ENCODE measurements around the gene SKAP1. TPM values are rescaled to one million over a fixed set of nuclear protein-coding genes. Genes with fewer than 3 reads are reported as not detected.
"Not testable (repeated sequence)": the region's sequence is repeated elsewhere in the genome, so short reads cannot be mapped to it uniquely, and the experiment has no call there.

SKAP1 gene
- total and polyA plus RNA-seq, 2 donors (not counting 1 experiment from before 2014, with no cell fraction given) = not detected

- H3K9me3 ChIP-seq (ENCODE audit: control insufficient read depth, insufficient read depth, low read depth, low read length) = no peaks in the 10 kb centered on the region
- H2AFZ ChIP-seq (ENCODE audit: low read length) = no peak overlapping the region
- H3K36me3 ChIP-seq (ENCODE audit: control insufficient read depth, insufficient read depth, low read length) = no peaks in the 10 kb centered on the region
- DNase-seq (ENCODE audit: low read depth in 2 of 2) = no peak
- H3K4me1 ChIP-seq (ENCODE audit: control insufficient read depth, extremely low read depth, insufficient read depth, low read length) = no peaks in the 10 kb centered on the region
- no peaks in the 10 kb centered on the region for H3K79me2 ChIP-seq (ENCODE audit: control insufficient read depth, insufficient read depth, low read length)
- H3K4me3 ChIP-seq (replicated peaks in 1 of 4; ENCODE audit: control extremely low read depth in 1 of 4, insufficient read depth in 1 of 4, low read depth in 3 of 4, low read length in 4 of 4) = no peak overlapping the region
- no peak overlapping the region for H3K27ac ChIP-seq (ENCODE audit: insufficient read depth, low read length)
- no peaks in the 10 kb centered on the region for H4K20me1 ChIP-seq (ENCODE audit: control insufficient read depth, extremely low read depth, insufficient read depth, low read length)
- TF ChIP-seq, protein P1, sequence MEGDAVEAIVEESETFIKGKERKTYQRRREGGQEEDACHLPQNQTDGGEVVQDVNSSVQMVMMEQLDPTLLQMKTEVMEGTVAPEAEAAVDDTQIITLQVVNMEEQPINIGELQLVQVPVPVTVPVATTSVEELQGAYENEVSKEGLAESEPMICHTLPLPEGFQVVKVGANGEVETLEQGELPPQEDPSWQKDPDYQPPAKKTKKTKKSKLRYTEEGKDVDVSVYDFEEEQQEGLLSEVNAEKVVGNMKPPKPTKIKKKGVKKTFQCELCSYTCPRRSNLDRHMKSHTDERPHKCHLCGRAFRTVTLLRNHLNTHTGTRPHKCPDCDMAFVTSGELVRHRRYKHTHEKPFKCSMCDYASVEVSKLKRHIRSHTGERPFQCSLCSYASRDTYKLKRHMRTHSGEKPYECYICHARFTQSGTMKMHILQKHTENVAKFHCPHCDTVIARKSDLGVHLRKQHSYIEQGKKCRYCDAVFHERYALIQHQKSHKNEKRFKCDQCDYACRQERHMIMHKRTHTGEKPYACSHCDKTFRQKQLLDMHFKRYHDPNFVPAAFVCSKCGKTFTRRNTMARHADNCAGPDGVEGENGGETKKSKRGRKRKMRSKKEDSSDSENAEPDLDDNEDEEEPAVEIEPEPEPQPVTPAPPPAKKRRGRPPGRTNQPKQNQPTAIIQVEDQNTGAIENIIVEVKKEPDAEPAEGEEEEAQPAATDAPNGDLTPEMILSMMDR (conservative IDR thresholded peaks at IDR 0.05 in 1 of 2, IDR thresholded peaks at IDR 0.05 in 1 of 2; ENCODE audit: low read depth in 1 of 2, low read length in 2 of 2) = no peak
- no peak for TF ChIP-seq EZH2 (IDR thresholded peaks at IDR 0.05; ENCODE audit: low read length, missing control alignments)
- no peak overlapping the region for H3K9ac ChIP-seq (ENCODE audit: insufficient read depth, low read length)
- no peaks in the 10 kb centered on the region for H3K27me3 ChIP-seq (ENCODE audit: control insufficient read depth, insufficient read depth, low read length)
- no peak overlapping the region for H3K4me2 ChIP-seq (ENCODE audit: extremely low read depth, insufficient read depth, low read length)
These were observed 85.8 kb downstream of the SKAP1 start for GRCh38 chr17:48344251-48344650.

- DNase-seq (ENCODE audit: low read depth in 2 of 2) = no peak
- H3K27me3 ChIP-seq (ENCODE audit: control insufficient read depth, insufficient read depth, low read length) = no peaks in the 10 kb centered on the region
These were observed 89.1 kb downstream of the SKAP1 start for GRCh38 chr17:48340916-48341315.

DNA sequence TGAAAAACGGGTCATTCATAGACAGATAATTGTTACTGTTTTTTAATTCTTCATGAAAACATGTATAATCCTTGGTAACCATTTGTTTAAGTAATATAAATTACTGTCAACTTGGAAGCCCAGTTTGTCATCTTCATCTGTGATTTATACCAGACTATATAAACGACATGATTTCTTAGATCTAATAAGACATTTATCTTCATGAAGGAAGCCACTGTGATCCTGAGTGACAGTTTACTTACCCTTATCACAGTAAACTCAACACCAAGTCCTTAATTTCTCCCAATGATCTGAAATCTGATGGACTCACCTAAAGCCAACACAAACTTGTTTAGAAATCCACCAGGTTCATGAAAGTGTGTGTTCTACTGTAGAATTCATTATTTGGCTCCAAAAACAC, 91.3 kb downstream of the SKAP1 start:
- H4K20me1 ChIP-seq (ENCODE audit: control insufficient read depth, extremely low read depth, insufficient read depth, low read length) = no peaks in the 10 kb centered on the region
- H3K4me3 ChIP-seq (replicated peaks in 1 of 4; ENCODE audit: control extremely low read depth in 1 of 4, insufficient read depth in 1 of 4, low read depth in 3 of 4, low read length in 4 of 4) = no peak overlapping the region
- H3K9ac ChIP-seq (ENCODE audit: insufficient read depth, low read length) = no peak overlapping the region
- no peak overlapping the region for H3K4me2 ChIP-seq (ENCODE audit: extremely low read depth, insufficient read depth, low read length)
- H3K27me3 ChIP-seq (ENCODE audit: control insufficient read depth, insufficient read depth, low read length) = no peaks in the 10 kb centered on the region
- no peaks in the 10 kb centered on the region for H3K9me3 ChIP-seq (ENCODE audit: control insufficient read depth, insufficient read depth, low read depth, low read length)
- no peak for DNase-seq (ENCODE audit: low read depth in 2 of 2)
- TF ChIP-seq, protein P1 (conservative IDR thresholded peaks at IDR 0.05 in 1 of 2, IDR thresholded peaks at IDR 0.05 in 1 of 2; ENCODE audit: low read depth in 1 of 2, low read length in 2 of 2) = no peak
- H3K36me3 ChIP-seq (ENCODE audit: control insufficient read depth, insufficient read depth, low read length) = no peaks in the 10 kb centered on the region
- no peaks in the 10 kb centered on the region for H3K4me1 ChIP-seq (ENCODE audit: control insufficient read depth, extremely low read depth, insufficient read depth, low read length)
- no peak overlapping the region for H2AFZ ChIP-seq (ENCODE audit: low read length)
- H3K27ac ChIP-seq (ENCODE audit: insufficient read depth, low read length) = no peak overlapping the region
- no peaks in the 10 kb centered on the region for H3K79me2 ChIP-seq (ENCODE audit: control insufficient read depth, insufficient read depth, low read length)

More at GRCh38 chr17:48340916-48341315, 89.1 kb downstream of the SKAP1 start:
- Histone ChIP-seq H3K36me3 (ENCODE audit: control insufficient read depth, insufficient read depth, low read length) (no peaks in the 10 kb centered on the region), H3K9ac (ENCODE audit: insufficient read depth, low read length) (no peak overlapping the region), H3K4me1 (ENCODE audit: control insufficient read depth, extremely low read depth, insufficient read depth, low read length) (no peaks in the 10 kb centered on the region), H4K20me1 (ENCODE audit: control insufficient read depth, extremely low read depth, insufficient read depth, low read length) (no peaks in the 10 kb centered on the region), H3K27ac (ENCODE audit: insufficient read depth, low read length) (no peak overlapping the region), H3K79me2 (ENCODE audit: control insufficient read depth, insufficient read depth, low read length) (no peaks in the 10 kb centered on the region), H3K4me3 (replicated peaks in 1 of 4; ENCODE audit: control extremely low read depth in 1 of 4, insufficient read depth in 1 of 4, low read depth in 3 of 4, low read length in 4 of 4) (no peak overlapping the region), H2AFZ (ENCODE audit: low read length) (no peak overlapping the region), H3K4me2 (ENCODE audit: extremely low read depth, insufficient read depth, low read length) (no peak overlapping the region), H3K9me3 (ENCODE audit: control insufficient read depth, insufficient read depth, low read depth, low read length) (no peaks in the 10 kb centered on the region)
- TF ChIP-seq, protein P1 (conservative IDR thresholded peaks at IDR 0.05 in 1 of 2, IDR thresholded peaks at IDR 0.05 in 1 of 2; ENCODE audit: low read depth in 1 of 2, low read length in 2 of 2) = no peak
- no peak for TF ChIP-seq EZH2 (IDR thresholded peaks at IDR 0.05; ENCODE audit: low read length, missing control alignments)

DNA sequence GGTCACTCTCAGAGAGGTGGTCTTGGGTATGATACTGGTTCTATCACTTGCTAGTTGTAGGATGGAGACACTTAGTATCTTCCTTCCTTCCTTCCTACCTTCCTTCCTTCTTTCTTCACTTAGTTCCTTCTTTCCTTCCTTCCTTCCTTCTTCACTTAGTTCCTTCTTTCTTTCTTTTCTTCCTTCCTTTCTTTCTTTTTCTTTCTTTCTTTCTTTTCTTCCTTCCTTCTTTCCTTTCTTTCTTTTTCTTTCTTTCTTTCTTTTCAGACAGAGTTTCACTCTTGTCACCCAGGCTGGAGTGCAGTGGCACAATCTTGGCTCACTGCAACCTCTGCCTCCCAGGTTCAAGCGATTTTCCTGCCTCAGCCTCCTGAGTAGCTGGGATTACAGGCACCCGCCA, 92.1 kb downstream of the SKAP1 start:
- not testable (repeated sequence) for H3K4me3 ChIP-seq (replicated peaks in 1 of 4; ENCODE audit: control extremely low read depth in 1 of 4, insufficient read depth in 1 of 4, low read depth in 3 of 4, low read length in 4 of 4); DNase-seq (ENCODE audit: low read depth in 2 of 2); H4K20me1 ChIP-seq (ENCODE audit: control insufficient read depth, extremely low read depth, insufficient read depth, low read length); H3K4me2 ChIP-seq (ENCODE audit: extremely low read depth, insufficient read depth, low read length); H3K36me3 ChIP-seq (ENCODE audit: control insufficient read depth, insufficient read depth, low read length); H3K79me2 ChIP-seq (ENCODE audit: control insufficient read depth, insufficient read depth, low read length); H3K27me3 ChIP-seq (ENCODE audit: control insufficient read depth, insufficient read depth, low read length); H3K27ac ChIP-seq (ENCODE audit: insufficient read depth, low read length); H2AFZ ChIP-seq (ENCODE audit: low read length); H3K9ac ChIP-seq (ENCODE audit: insufficient read depth, low read length); H3K9me3 ChIP-seq (ENCODE audit: control insufficient read depth, insufficient read depth, low read depth, low read length); H3K4me1 ChIP-seq (ENCODE audit: control insufficient read depth, extremely low read depth, insufficient read depth, low read length)
